Caco-2 (cell line): ENCODE measurements around the gene PIAS1. TPM values are rescaled to one million over a fixed set of nuclear protein-coding genes. Genes with fewer than 3 reads are reported as not detected.

Source experiments
- BruUV-seq: library from RNA; stranded (reverse); fragments of 400-500 nt; replicated peaks from 2 replicates; lab custom pipeline; 2021; lab: Mats Ljungman, UMichigan
- CTCF ChIA-PET: fragments of 300-600 bp; sonication (Branson Sonifier 250); formaldehyde crosslinking; loops from one replicate; lab custom pipeline; 2022; ENCODE audit warnings: antibody characterized with exemption; lab: Charles Lee
- POLR2A ChIA-PET: fragments of 300-600 bp; sonication (Branson Sonifier 250); formaldehyde crosslinking; loops from one replicate; lab custom pipeline; 2022; ENCODE audit warnings: antibody characterized with exemption; lab: Charles Lee
- DNase-seq, 2 experiments: peaks; one replicate each; pipeline versions ENCODE4 v3.0.0 to v3.0.0-alpha.2; 2020 to 2022
- H3K27me3 ChIP-seq: replicated peaks from 2 replicates; pipeline ENCODE4 v1.6.0; 2011; ENCODE audit warnings: low read length; ENCODE audit not compliant: control insufficient read depth, insufficient read depth
- H3K36me3 ChIP-seq: 2 replicates; pipeline ENCODE4 v1.5.1; 2011; ENCODE audit warnings: low read length; ENCODE audit not compliant: control insufficient read depth, insufficient read depth
- H3K4me1 ChIP-seq: fragments of 250-450 bp; sonication (Bioruptor Pico); 2 replicates; pipeline ENCODE4 v1.5.1; 2020; ENCODE audit warnings: mild to moderate bottlenecking
- H3K4me3 ChIP-seq: 2 replicates; pipeline ENCODE4 v1.5.1; 2011; ENCODE audit warnings: low read depth, mild to moderate bottlenecking, control low read depth, low read length
- H3K9me3 ChIP-seq: fragments of 250-450 bp; sonication (Bioruptor Pico); 2 replicates; pipeline ENCODE4 v1.5.1; 2020; ENCODE audit warnings: mild to moderate bottlenecking, moderate library complexity
- H3K27ac Mint-ChIP-seq: one replicate; pipeline ENCODE4 v1.8.0; 2022; ENCODE audit warnings: mixed read lengths; ENCODE audit not compliant: unreplicated experiment
- H3K27me3 Mint-ChIP-seq: one replicate; pipeline ENCODE4 v1.8.0; 2022; ENCODE audit warnings: mixed read lengths; ENCODE audit not compliant: insufficient read depth, unreplicated experiment
- H3K36me3 Mint-ChIP-seq: one replicate; pipeline ENCODE4 v1.8.0; 2022; ENCODE audit warnings: mild to moderate bottlenecking, mixed read lengths; ENCODE audit not compliant: insufficient read depth, unreplicated experiment
- H3K4me1 Mint-ChIP-seq: one replicate; pipeline ENCODE4 v1.8.0; 2022; ENCODE audit warnings: low read depth, mixed read lengths; ENCODE audit not compliant: unreplicated experiment
- H3K4me3 Mint-ChIP-seq: one replicate; pipeline ENCODE4 v1.8.0; 2022; ENCODE audit warnings: mild to moderate bottlenecking, moderate library complexity, mixed read lengths; ENCODE audit not compliant: unreplicated experiment
- H3K9me3 Mint-ChIP-seq: one replicate; pipeline ENCODE4 v1.8.0; 2022; ENCODE audit warnings: mixed read lengths; ENCODE audit not compliant: unreplicated experiment
- CTCF ChIP-seq, 2 experiments: fragments of 200-600 bp in 1 of 2; IDR thresholded peaks; 1 replicate in 1 of 2; 2 replicates in 1 of 2; pipeline versions ENCODE4 v1.5.1 to v1.8.0; 2011 to 2022; ENCODE audit warnings: antibody characterized with exemption in 1 of 2, control low read depth in 1 of 2, inconsistent platforms in 1 of 2, low read depth in 1 of 2, low read length in 1 of 2, mild to moderate bottlenecking in 1 of 2, moderate library complexity in 1 of 2; ENCODE audit not compliant: insufficient read depth in 1 of 2, severe bottlenecking in 1 of 2, unreplicated experiment in 1 of 2
- intact Hi-C: fragments of 100-400 bp; cut with micrococcal nuclease; formaldehyde crosslinking; loops from one replicate; pipeline ENCODE4 v1.10.0; 2022; ENCODE audit not compliant: unreplicated experiment
- total RNA-seq: library from RNA; stranded (reverse); gene quantifications from 2 replicates; pipeline ENCODE4 v1.2.3, GENCODE V29; 2022

Gene PIAS1
- total RNA-seq, 1 experiment from 2014 or later, result 48.0 TPM

GRCh38 chr15:68148039-68148438 is 93.9 kb downstream of the PIAS1 start:
- no peak overlapping the region for H3K4me3 Mint-ChIP-seq
- ChIA-PET POLR2A (no interaction called here), CTCF (no interaction called here)
- peak overlapping the region; percentile 46 for H3K27ac Mint-ChIP-seq
- TF ChIP-seq CTCF (IDR thresholded peaks at IDR 0.05; ENCODE audit: insufficient read depth in 1 of 2, low read depth in 1 of 2, low read length in 1 of 2, severe bottlenecking in 1 of 2, unreplicated experiment in 1 of 2), result no peak
- Histone ChIP-seq H3K4me3 (no peak overlapping the region), H3K27me3 (no peaks in the 10 kb centered on the region), H3K9me3 (no peaks in the 10 kb centered on the region), H3K36me3 (no peaks in the 10 kb centered on the region), H3K4me1 (no peaks in the 10 kb centered on the region)
- peaks cover 26% of the 10 kb centered on the region for H3K36me3 Mint-ChIP-seq
- H3K4me1 Mint-ChIP-seq, result peaks cover 8% of the 10 kb centered on the region
- BruUV-seq, result no TSS peak
- no peak for DNase-seq
- H3K9me3 Mint-ChIP-seq, result no peaks in the 10 kb centered on the region
- H3K27me3 Mint-ChIP-seq, result no peaks in the 10 kb centered on the region
- intact Hi-C loops, result no loop called here

GRCh38 chr15:68149059-68149458 is 94.9 kb downstream of the PIAS1 start:
- CTCF ChIA-PET, result no interaction called here
- POLR2A ChIA-PET, result no interaction called here
- H3K4me1 ChIP-seq, result no peaks in the 10 kb centered on the region
- no peaks in the 10 kb centered on the region for H3K36me3 ChIP-seq
- H3K36me3 Mint-ChIP-seq, result peaks cover 29% of the 10 kb centered on the region
- intact Hi-C loops, result loop anchor here (1.0 kb wide), 1 partner anchor 32 kb away; no protein-coding TSS in a partner anchor
- H3K9me3 ChIP-seq, result no peaks in the 10 kb centered on the region
- H3K4me1 Mint-ChIP-seq, result peaks cover 8% of the 10 kb centered on the region
- BruUV-seq, result no TSS peak
- no peaks in the 10 kb centered on the region for H3K9me3 Mint-ChIP-seq
- H3K4me3 ChIP-seq, result no peak overlapping the region
- no peak overlapping the region for H3K4me3 Mint-ChIP-seq
- no peak overlapping the region for H3K27ac Mint-ChIP-seq
- no peaks in the 10 kb centered on the region for H3K27me3 ChIP-seq
- no peaks in the 10 kb centered on the region for H3K27me3 Mint-ChIP-seq
- DNase-seq, result no peak
- no peak for TF ChIP-seq CTCF (IDR thresholded peaks at IDR 0.05; ENCODE audit: insufficient read depth in 1 of 2, low read depth in 1 of 2, low read length in 1 of 2, severe bottlenecking in 1 of 2, unreplicated experiment in 1 of 2)

- intact Hi-C loops, result no loop called here
- Mint-ChIP-seq H3K27me3 (no peaks in the 10 kb centered on the region), H3K4me1 (peaks cover 8% of the 10 kb centered on the region), H3K9me3 (no peaks in the 10 kb centered on the region), H3K36me3 (peaks cover 36% of the 10 kb centered on the region), H3K27ac (no peak overlapping the region), H3K4me3 (no peak overlapping the region)
- no peaks in the 10 kb centered on the region for H3K27me3 ChIP-seq
- ChIA-PET POLR2A (no interaction called here), CTCF (no interaction called here)
- H3K9me3 ChIP-seq, result no peaks in the 10 kb centered on the region
- H3K4me1 ChIP-seq, result no peaks in the 10 kb centered on the region
- no peak overlapping the region for H3K4me3 ChIP-seq
- no peak for TF ChIP-seq CTCF (IDR thresholded peaks at IDR 0.05; ENCODE audit: insufficient read depth in 1 of 2, low read depth in 1 of 2, low read length in 1 of 2, severe bottlenecking in 1 of 2, unreplicated experiment in 1 of 2)
- H3K36me3 ChIP-seq, result no peaks in the 10 kb centered on the region
- no peak for DNase-seq
- BruUV-seq, result no TSS peak
These were observed 96.1 kb downstream of the PIAS1 start for GRCh38 chr15:68150187-68150586.
